ENCODE data around the gene PEX7. TPM values are rescaled to one million over a fixed set of nuclear protein-coding genes. Genes with fewer than 3 reads are reported as not detected.

The PEX7 gene
- total and polyA plus RNA-seq, 10 of the 15 experiments (the other 5 are each of a cell fraction or from before 2014, with no cell fraction given), result 0.58 to 12.4 (median 8.8) TPM

- intact Hi-C loops (cut with micrococcal nuclease; ENCODE audit: unreplicated experiment) (no loop called here), in situ Hi-C loops (cut with MboI) (no loop called here)
- ChIA-PET RAD21 (ENCODE audit: unreplicated experiment) (no interaction called here), CTCF (no interaction called here), POLR2A (no interaction called here), SMC1A (ENCODE audit: uncharacterized antibody, unreplicated experiment) (interaction anchor here (2.3 kb wide), 1 partner anchor 9 kb away, joined by 11 read pairs; no protein-coding TSS in a partner anchor)
- Histone ChIP-seq H3K27me3 (replicated peaks in 1 of 2; ENCODE audit: control insufficient read depth in 2 of 2, insufficient read depth in 2 of 2, low read length in 1 of 2) (no peaks in the 10 kb centered on the region), H2AFZ (ENCODE audit: control insufficient read depth, low read depth, low read length) (no peak overlapping the region), H3K79me2 (ENCODE audit: control insufficient read depth, insufficient read depth, low read length) (no peaks in the 10 kb centered on the region), H3K4me1 (ENCODE audit: control insufficient read depth, insufficient read depth, low read length) (peaks cover 3% of the 10 kb centered on the region; the same call in 1 of the 2 replicates), H3K4me2 (ENCODE audit: control insufficient read depth, insufficient read depth) (no peak overlapping the region), H3K9me3 (replicated peaks; ENCODE audit: control insufficient read depth, insufficient read depth, low read length) (no peaks in the 10 kb centered on the region), H3K27ac (ENCODE audit: control insufficient read depth, insufficient read depth) (no peak overlapping the region), H4K20me1 (ENCODE audit: control insufficient read depth, insufficient read depth) (no peaks in the 10 kb centered on the region), H3K36me3 (ENCODE audit: control insufficient read depth in 2 of 2, insufficient read depth in 2 of 2, low read length in 1 of 2) (peaks cover 0 to under 1% of the 10 kb centered on the region in 2 experiments; a peak in 1 of 4 replicates), H3K9ac (ENCODE audit: control insufficient read depth, insufficient read depth, low read length) (no peak overlapping the region), H3K4me3 (no peak overlapping the region)
- 90% methylated on average over 5 of the region's 5 CpGs for WGBS (ENCODE audit: insufficient coverage, insufficient replicate concordance, low lambda C conversion rate, missing lambda C conversion rate)
- no peak for ATAC-seq
- no peak for FAIRE-seq
- DNase-seq (ENCODE audit: low read depth, low spot score), result no peak
- TF ChIP-seq HCFC1 (IDR thresholded peaks at IDR 0.05; ENCODE audit: low read length), result no peak
- TF ChIP-seq MYC (IDR thresholded peaks at IDR 0.05; ENCODE audit: insufficient read depth, insufficient read length, insufficient replicate concordance, low read length, severe bottlenecking), result no peak
- no peak for TF ChIP-seq USF2 (IDR thresholded peaks at IDR 0.05; ENCODE audit: borderline replicate concordance, low read depth, low read length)
- no peak for TF ChIP-seq YBX1 (IDR thresholded peaks at IDR 0.05)
- no peak for TF ChIP-seq PAX8 (IDR thresholded peaks at IDR 0.05)
- no peak for TF ChIP-seq IRF3 (IDR thresholded peaks at IDR 0.05)
- TF ChIP-seq KLF5 (IDR thresholded peaks at IDR 0.05; ENCODE audit: partially characterized antibody), result no peak
- TF ChIP-seq ESRRA (IDR thresholded peaks at IDR 0.05; ENCODE audit: low read length), result no peak
- TF ChIP-seq EGR1 (IDR thresholded peaks at IDR 0.05; ENCODE audit: borderline replicate concordance in 1 of 2, low read depth in 2 of 2, low read length in 2 of 2), result no peak
- no peak for TF ChIP-seq MEF2A (IDR thresholded peaks at IDR 0.05; ENCODE audit: insufficient read depth, low read depth, low read length)
- TF ChIP-seq STAT3 (IDR thresholded peaks at IDR 0.05; ENCODE audit: low read depth, low read length), result no peak
- TF ChIP-seq ZNF687 (IDR thresholded peaks at IDR 0.05), result no peak
- TF ChIP-seq SREBF2 (IDR thresholded peaks at IDR 0.05; ENCODE audit: low read length), result no peak
- no peak for TF ChIP-seq DPF2 (IDR thresholded peaks at IDR 0.05)
- no peak for TF ChIP-seq IRF4 (IDR thresholded peaks at IDR 0.05; ENCODE audit: low read depth, low read length)
- BruUV-seq (replicated peaks), result no TSS peak
Observed at GRCh38 chr6:136893187-136893586, 70.8 kb downstream of the PEX7 start.
